HG03039 (cell line): ENCODE results near the gene XXYLT1.

Experiments used
- ATAC-seq: cut with Tn5 transposase; IDR thresholded peaks from one replicate; pipeline ENCODE4 v1.9.1; 2021; ENCODE audit warnings: mild to moderate bottlenecking, moderate library complexity; ENCODE audit not compliant: unreplicated experiment

Gene XXYLT1

GRCh38 chr3:195268576-195269309 lies 2.2 kb downstream of the XXYLT1 start:
- no peak for ATAC-seq

GRCh38 chr3:195267096-195267495 lies 3.9 kb downstream of the XXYLT1 start:
- ATAC-seq, result no peak

DNA sequence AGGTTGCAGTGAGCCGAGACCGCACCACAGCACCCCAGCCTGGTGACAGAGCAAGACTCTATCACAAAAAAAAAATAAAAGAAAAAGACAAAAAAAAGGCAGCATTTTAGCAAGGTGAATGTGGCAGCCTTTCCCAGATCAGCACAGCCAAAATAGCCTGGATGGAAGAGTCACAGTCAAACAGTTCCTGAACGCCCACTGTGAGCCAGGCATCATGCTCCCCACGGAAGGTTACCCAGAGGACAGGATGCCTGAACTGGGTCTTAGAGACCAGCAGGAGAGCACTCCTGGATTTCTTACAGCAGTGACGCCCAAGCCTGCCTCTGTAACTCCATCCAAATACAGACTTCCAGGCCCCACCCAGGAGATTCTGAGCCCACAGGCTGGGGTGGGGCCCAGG lies 4.5 kb downstream of the XXYLT1 start:
- no peak for ATAC-seq

GRCh38 chr3:195265363-195265976 lies 5.5 kb downstream of the XXYLT1 start:
- ATAC-seq, result no peak

DNA sequence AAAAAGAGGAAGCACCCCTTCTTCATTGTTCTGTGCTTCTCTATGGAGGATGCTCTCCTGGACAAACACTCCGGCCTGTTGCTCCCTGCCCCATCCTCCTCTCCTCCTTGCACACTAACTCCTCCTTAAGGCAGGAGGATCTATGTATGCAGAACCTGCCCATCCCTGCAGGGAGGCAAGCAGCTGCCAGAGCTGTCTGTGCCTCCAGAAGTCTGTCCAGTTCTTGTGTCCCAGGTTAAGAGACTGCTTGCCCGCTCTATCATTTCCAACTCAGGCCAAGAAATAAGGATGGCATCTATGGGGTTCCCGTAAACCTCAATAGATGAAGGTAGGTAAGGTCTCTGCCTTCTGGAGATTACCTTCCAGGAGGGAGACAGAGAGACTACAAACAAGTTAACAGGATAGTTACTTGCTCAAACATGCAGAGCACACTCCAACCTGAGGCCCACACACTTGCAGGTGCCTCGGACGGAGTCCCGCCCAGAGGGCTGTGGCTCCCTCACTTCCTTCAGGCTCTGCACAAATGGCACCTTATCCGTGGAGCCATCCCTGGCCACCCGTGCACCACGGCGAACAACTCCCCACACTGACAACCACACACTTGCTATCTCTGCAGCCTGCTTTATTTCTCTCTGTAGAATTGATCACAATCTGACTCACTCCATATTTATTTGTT lies 6.9 kb downstream of the XXYLT1 start:
- no peak for ATAC-seq

- ATAC-seq, result no peak
Measured at GRCh38 chr3:195263193-195263924, 7.6 kb downstream of the XXYLT1 start.

- ATAC-seq, result no peak
Measured at GRCh38 chr3:195261925-195262324, 9.0 kb downstream of the XXYLT1 start.

DNA sequence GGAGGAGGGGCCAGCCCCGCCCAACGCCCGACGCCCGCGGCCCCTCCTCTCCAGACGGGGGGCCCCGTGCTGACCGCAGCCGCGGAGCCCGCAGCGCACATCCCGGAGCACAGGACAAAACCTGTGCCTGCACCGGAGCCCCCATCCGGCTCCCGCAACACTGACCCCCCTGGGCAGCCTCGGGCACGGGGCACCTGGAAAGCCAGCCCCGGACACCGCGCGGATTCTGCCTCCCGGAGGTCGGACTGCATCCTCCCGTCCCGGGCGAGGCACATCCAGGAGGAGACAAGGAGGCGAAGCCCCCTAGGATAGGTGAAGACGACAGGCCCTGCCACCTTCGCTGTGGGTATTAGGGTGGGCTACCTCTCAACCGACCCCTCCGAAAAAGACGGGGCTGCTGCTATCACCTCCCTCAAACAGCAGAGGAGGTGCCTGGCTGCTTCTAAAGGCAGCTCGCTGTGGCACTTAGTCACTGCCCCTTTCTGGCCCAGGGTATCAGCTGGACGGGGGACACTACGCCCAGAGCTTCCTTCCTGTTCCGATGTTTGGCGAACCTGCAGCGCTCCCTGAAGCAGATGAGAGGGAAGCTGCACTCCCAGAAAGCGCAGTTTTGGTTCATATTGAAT lies 10.6 kb downstream of the XXYLT1 start:
- ATAC-seq, result no peak

GRCh38 chr3:195259475-195260279 lies 11.3 kb downstream of the XXYLT1 start:
- ATAC-seq, result peak; percentile 72

DNA sequence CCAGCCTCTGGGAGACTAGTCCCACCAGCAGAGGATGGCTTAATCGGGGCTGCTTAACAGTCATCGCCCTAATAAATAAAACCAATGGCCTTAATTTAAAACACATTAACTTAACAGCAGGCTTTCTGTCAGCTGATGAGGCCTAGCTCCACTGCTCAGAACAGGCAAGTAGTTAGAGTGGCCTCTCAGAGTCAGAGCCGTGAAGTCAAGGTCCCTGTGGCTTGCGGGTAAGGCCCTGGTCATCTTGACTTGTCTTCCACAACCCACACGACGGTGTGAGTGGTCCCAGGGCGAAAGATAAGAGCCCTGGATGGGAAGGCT lies 11.8 kb downstream of the XXYLT1 start:
- no peak for ATAC-seq

GRCh38 chr3:195258449-195259153 lies 12.4 kb downstream of the XXYLT1 start:
- ATAC-seq, result no peak

DNA sequence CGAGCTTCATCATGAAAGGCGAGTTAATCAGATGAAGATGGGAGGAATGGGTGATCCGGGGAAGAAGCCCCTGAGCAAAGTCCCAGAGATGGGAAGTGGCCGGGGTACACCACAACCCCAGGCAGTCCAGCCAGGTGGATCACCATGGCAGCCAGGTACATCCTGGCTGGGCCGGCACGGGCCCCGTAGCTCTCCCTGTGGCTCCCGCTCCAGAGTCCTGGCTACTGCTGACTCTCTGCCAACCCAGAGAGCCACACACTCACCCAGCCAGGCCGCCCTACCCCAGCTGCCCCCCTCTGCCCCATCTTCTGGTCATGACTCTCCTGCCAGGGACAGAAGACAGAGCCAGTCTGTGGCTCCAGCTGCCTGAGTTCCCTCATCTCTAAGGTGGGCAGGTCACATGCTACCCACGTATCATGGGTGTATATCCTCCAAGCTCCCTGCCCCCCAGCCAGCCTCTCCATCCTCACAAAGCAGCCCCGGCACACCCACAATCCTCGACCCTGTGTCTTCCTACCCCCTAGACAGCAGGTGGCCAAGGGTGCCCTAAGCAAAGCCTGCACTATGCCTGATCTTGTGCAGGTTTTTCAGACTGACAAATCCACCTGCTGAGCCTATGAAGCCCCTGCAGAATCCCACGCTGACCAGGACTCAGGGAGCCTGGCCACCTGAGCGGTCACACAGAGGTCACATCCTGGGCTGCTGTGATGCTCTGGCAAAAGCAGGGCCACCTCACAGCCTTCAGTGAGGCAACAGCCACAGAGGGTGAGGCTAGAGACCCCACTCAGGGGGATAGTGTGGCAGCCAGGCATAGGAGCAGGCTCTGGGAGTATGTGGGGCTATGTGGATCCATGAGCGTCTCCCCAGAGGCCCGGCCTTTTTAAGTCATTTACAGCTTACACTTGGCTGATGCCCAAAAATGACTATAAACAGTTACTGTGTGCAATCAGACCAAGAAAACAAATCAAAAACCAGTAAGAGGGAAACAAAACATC lies 13.2 kb downstream of the XXYLT1 start:
- no peak for ATAC-seq

GRCh38 chr3:195256639-195257453 lies 14.1 kb downstream of the XXYLT1 start:
- no peak for ATAC-seq

DNA sequence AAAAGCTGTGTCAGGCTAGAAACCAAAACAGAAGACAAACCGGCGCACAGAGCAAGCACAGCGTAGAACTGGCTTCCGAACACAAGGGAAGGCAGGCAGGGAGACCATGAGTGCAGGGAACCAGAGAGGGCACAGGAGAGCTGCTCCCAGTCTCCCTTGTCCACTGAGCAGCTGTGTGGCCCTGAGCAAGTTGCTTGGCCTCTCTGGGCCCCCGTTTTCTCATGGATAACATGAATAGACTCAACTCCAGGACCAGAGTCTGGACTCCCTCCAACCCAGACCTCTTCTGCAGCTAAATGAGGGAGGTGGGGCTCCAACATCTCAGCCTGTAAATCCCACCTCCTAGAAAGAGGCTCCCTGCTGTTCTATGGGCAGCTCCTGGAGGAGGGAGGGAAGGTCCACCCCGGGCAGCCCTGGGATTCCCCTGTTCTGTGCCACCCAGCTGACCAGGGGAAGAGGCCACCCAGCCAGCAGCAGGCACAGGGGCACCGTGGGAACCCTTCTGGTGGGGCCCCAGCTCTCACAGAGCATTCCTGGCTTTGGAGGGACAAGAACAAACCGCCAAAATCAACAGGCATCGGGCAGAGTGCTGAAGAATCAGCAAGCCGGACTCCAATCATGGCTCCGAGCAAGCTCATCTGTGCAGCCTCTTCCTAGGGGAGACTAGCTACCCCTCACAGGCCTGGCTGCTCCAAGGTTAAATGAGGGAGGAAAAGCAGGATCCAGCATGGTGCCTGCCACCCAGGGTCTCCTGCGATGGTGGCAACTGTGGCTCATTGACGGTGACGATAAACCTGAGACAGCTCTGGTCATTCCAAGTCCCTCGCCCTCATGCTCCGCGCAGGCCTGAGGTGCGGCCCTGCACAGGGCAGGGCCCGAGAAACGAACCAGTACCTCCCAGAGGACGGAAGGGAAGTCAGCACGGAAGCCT lies 15.1 kb downstream of the XXYLT1 start:
- ATAC-seq, result no peak

GRCh38 chr3:195255176-195255500 lies 15.8 kb downstream of the XXYLT1 start:
- ATAC-seq, result no peak

DNA sequence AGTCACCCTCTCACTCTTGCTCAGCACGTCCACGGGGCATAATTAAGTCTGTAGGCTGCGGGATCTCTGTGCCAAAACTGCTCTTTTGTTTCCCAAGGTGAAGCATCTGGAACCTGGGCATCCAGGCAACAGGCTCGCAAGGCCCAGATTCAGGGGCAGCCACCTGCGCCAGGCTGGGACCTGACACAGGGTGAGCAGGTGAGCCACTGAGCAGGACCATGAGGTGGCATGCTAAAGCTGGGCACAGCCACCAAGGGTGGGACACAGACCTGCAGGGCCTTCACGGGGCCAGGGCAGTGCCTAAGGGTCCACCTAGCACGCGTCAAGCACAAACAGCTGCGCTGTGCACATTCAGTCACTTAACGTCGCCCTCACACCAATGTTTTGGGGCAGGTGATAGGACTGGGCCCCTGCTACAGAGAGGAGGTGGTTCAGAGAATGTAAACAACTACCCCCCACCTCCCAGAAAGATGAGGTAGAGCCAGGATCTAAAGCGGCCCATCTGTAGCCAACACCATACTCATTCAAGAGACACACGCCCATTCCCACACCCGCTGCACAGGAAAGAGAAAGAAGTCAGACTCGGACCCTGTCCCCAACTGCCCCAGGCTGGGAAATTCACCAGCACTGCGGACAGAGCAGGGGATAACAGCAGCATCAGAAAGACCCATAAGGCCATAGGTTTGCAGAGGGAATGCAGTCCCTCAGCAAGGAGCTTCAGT lies 16.3 kb downstream of the XXYLT1 start:
- ATAC-seq, result no peak
